Measurements from ENCODE around the gene SCYGR2. TPM values are rescaled to one million over a fixed set of nuclear protein-coding genes. Genes with fewer than 3 reads are reported as not detected.
"Not testable (repeated sequence)": the region's sequence is repeated elsewhere in the genome, so short reads cannot be mapped to it uniquely, and the experiment has no call there.

The SCYGR2 gene
- not detected for total RNA-seq

GRCh38 chr2:227598835-227599503, at the start of gene SCYGR2:
SCYGR2 (plus strand) TSS chr2:227598893; CDS start chr2:227598893, 0 bp downstream.
- not testable (repeated sequence) for DNase-seq; ATAC-seq; H3K9me3 Mint-ChIP-seq; H3K4me3 Mint-ChIP-seq; H3K4me1 Mint-ChIP-seq (ENCODE audit: low read depth); H3K36me3 Mint-ChIP-seq (ENCODE audit: insufficient read depth)
- peaks cover 39% of the 10 kb centered on the region for H3K27me3 Mint-ChIP-seq (ENCODE audit: low read depth)

DNA sequence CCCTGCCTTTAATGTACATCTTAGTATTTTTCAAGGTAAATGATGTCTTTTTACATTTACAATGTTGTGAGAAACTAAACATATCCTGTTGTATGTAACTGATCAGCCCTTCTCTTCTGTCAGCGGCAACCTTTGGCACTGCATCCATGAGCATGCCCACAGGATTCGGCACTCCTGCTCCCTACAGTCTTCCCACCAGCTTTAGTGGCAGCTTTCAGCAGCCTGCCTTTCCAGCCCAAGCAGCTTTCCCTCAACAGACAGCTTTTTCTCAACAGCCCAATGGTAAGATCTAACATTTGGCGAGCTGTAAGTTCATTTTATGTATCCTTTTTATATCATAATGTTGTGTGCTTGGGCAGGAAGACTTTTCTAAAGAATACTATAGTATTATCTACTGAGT, 46.9 kb upstream of the SCYGR2 start:
- ATAC-seq (no peak), DNase-seq (no peak)
- H3K27me3 Mint-ChIP-seq (ENCODE audit: low read depth): no peaks in the 10 kb centered on the region
- peaks cover 23% of the 10 kb centered on the region for H3K36me3 Mint-ChIP-seq (ENCODE audit: insufficient read depth)
- no peaks in the 10 kb centered on the region for H3K9me3 Mint-ChIP-seq
- H3K4me3 Mint-ChIP-seq: no peak overlapping the region
- H3K4me1 Mint-ChIP-seq (ENCODE audit: low read depth): no peaks in the 10 kb centered on the region

DNA sequence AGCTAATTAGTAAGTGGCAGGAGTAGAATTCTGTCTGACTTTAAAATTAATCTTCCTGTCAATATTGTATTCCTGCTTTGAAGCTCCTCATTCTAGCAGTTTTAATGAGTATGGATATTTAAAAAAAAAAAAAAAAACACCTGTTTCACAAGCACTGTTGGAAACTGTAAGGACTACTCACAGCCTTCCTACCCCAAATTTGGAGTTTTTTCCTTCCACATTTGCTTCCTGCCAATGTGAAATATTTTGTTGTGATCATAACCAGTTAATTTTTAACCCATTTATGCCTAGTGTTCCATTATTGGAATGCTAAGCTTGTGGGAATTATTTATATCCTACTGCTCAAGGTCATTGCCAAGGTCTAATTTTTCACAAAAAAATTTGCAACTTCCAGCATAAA, 36.1 kb upstream of the SCYGR2 start:
- DNase-seq (no peak), ATAC-seq (no peak)
- Mint-ChIP-seq H3K4me1 (ENCODE audit: low read depth) (peaks cover 1% of the 10 kb centered on the region), H3K36me3 (ENCODE audit: insufficient read depth) (peaks cover 4% of the 10 kb centered on the region), H3K27me3 (ENCODE audit: low read depth) (no peaks in the 10 kb centered on the region), H3K4me3 (no peak overlapping the region), H3K9me3 (no peaks in the 10 kb centered on the region)

DNA sequence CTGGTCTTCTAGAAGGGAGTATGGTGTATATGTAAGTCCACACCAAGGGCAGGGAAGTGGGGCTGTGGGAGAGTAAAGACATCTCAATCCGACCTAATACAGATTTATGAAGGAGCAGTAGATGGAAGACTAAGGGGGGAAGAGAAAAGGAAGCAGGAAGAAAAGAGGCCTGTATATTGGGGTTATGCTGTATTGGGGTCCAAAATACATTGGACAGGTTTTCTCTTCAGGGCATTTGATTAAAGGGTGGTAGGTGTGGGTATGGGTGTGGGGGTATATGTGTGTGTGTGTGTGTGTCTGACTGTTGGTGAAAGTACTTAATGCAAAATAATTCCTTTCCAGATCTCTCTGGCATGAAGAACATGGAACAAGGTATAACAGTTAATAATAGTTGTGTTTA, 33.6 kb upstream of the SCYGR2 start:
- no peaks in the 10 kb centered on the region for H3K27me3 Mint-ChIP-seq (ENCODE audit: low read depth)
- ATAC-seq (no peak), DNase-seq (no peak)
- H3K9me3 Mint-ChIP-seq: no peaks in the 10 kb centered on the region
- H3K4me3 Mint-ChIP-seq: no peak overlapping the region
- peaks cover 2% of the 10 kb centered on the region for H3K36me3 Mint-ChIP-seq (ENCODE audit: insufficient read depth)
- peaks cover 1% of the 10 kb centered on the region for H3K4me1 Mint-ChIP-seq (ENCODE audit: low read depth)

GRCh38 chr2:227566012-227566411, 32.7 kb upstream of the SCYGR2 start:
- Mint-ChIP-seq H3K9me3 (no peaks in the 10 kb centered on the region), H3K4me1 (ENCODE audit: low read depth) (peaks cover 1% of the 10 kb centered on the region), H3K4me3 (no peak overlapping the region)

DNA sequence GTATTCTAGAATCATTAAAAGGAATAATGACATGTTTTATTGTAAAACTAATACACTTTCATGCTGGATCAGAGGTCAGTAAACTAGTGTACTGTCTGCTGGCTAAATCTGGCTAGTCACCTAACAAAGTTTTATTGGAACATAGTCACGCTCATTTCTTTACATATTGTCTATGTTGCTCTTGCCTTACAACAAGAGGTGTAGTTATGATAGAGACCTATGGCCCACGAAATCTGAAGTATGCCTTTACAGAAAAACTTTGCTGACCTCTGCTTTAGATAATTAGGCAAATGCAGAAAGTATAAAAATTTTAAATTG, 29.9 kb upstream of the SCYGR2 start:
- Mint-ChIP-seq H3K4me1 (ENCODE audit: low read depth) (peaks cover 1% of the 10 kb centered on the region), H3K27me3 (ENCODE audit: low read depth) (peaks cover 1% of the 10 kb centered on the region), H3K9me3 (no peaks in the 10 kb centered on the region), H3K36me3 (ENCODE audit: insufficient read depth) (peaks cover 2% of the 10 kb centered on the region), H3K4me3 (no peak overlapping the region)
- no peak for DNase-seq
- ATAC-seq: no peak

More at GRCh38 chr2:227566012-227566411, 32.7 kb upstream of the SCYGR2 start:
- DNase-seq (no peak), ATAC-seq (no peak)
- peaks cover 2% of the 10 kb centered on the region for H3K36me3 Mint-ChIP-seq (ENCODE audit: insufficient read depth)
- no peaks in the 10 kb centered on the region for H3K27me3 Mint-ChIP-seq (ENCODE audit: low read depth)

DNA sequence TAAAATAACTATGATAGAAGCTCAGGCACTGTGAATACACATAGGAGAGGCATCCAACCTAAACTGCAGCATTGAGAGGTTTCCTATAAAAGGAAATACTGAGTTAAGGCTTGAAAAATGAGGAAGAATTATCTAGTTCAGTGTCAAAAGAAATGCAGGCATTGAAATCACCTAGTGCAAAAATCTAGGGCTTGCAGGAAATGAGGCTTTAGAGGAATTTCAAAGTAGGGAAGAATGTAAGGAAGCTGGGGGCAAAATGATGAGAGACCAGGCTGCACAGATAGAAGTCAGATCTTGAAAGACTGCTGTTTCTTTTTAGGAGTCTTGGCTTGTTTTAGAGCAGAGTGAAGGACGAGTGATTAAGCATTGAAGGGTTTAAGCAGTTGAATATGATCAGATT, 28.1 kb upstream of the SCYGR2 start:
- H3K9me3 Mint-ChIP-seq: no peaks in the 10 kb centered on the region
- ATAC-seq (no peak), DNase-seq (no peak)
- H3K4me1 Mint-ChIP-seq (ENCODE audit: low read depth): no peaks in the 10 kb centered on the region
- H3K27me3 Mint-ChIP-seq (ENCODE audit: low read depth): peaks cover 1% of the 10 kb centered on the region
- no peak overlapping the region for H3K4me3 Mint-ChIP-seq
- H3K36me3 Mint-ChIP-seq (ENCODE audit: insufficient read depth): no peaks in the 10 kb centered on the region

GRCh38 chr2:227576110-227576509, 22.6 kb upstream of the SCYGR2 start:
- Mint-ChIP-seq H3K27me3 (ENCODE audit: low read depth) (peaks cover 22% of the 10 kb centered on the region), H3K4me1 (ENCODE audit: low read depth) (no peaks in the 10 kb centered on the region), H3K4me3 (no peak overlapping the region), H3K9me3 (no peaks in the 10 kb centered on the region), H3K36me3 (ENCODE audit: insufficient read depth) (no peaks in the 10 kb centered on the region)
- DNase-seq: no peak
- ATAC-seq: no peak

- no peaks in the 10 kb centered on the region for H3K36me3 Mint-ChIP-seq (ENCODE audit: insufficient read depth)
- H3K4me3 Mint-ChIP-seq: no peak overlapping the region
- no peak for DNase-seq
- H3K27me3 Mint-ChIP-seq (ENCODE audit: low read depth): peaks cover 26% of the 10 kb centered on the region
- H3K4me1 Mint-ChIP-seq (ENCODE audit: low read depth): no peaks in the 10 kb centered on the region
- no peak for ATAC-seq
- no peaks in the 10 kb centered on the region for H3K9me3 Mint-ChIP-seq
These were observed 21.9 kb upstream of the SCYGR2 start for GRCh38 chr2:227576812-227577211.

GRCh38 chr2:227577555-227577954, 21.1 kb upstream of the SCYGR2 start:
- H3K4me1 Mint-ChIP-seq (ENCODE audit: low read depth): no peaks in the 10 kb centered on the region
- peaks cover 28% of the 10 kb centered on the region for H3K27me3 Mint-ChIP-seq (ENCODE audit: low read depth)
- peaks cover 7% of the 10 kb centered on the region for H3K9me3 Mint-ChIP-seq
- no peaks in the 10 kb centered on the region for H3K36me3 Mint-ChIP-seq (ENCODE audit: insufficient read depth)
- ATAC-seq (no peak), DNase-seq (no peak)
- H3K4me3 Mint-ChIP-seq: no peak overlapping the region

- H3K27me3 Mint-ChIP-seq (ENCODE audit: low read depth): peaks cover 27% of the 10 kb centered on the region
- no peak for DNase-seq
- no peaks in the 10 kb centered on the region for H3K36me3 Mint-ChIP-seq (ENCODE audit: insufficient read depth)
- peaks cover 13% of the 10 kb centered on the region for H3K9me3 Mint-ChIP-seq
- no peak for ATAC-seq
- no peak overlapping the region for H3K4me3 Mint-ChIP-seq
- H3K4me1 Mint-ChIP-seq (ENCODE audit: low read depth): no peaks in the 10 kb centered on the region
These were observed 20.1 kb upstream of the SCYGR2 start for GRCh38 chr2:227578642-227579041.

GRCh38 chr2:227579791-227580190, 18.9 kb upstream of the SCYGR2 start:
- H3K4me3 Mint-ChIP-seq: no peak overlapping the region
- peaks cover 15% of the 10 kb centered on the region for H3K9me3 Mint-ChIP-seq
- DNase-seq (no peak), ATAC-seq (no peak)
- no peaks in the 10 kb centered on the region for H3K36me3 Mint-ChIP-seq (ENCODE audit: insufficient read depth)
- peaks cover 29% of the 10 kb centered on the region for H3K27me3 Mint-ChIP-seq (ENCODE audit: low read depth)
- no peaks in the 10 kb centered on the region for H3K4me1 Mint-ChIP-seq (ENCODE audit: low read depth)

DNA sequence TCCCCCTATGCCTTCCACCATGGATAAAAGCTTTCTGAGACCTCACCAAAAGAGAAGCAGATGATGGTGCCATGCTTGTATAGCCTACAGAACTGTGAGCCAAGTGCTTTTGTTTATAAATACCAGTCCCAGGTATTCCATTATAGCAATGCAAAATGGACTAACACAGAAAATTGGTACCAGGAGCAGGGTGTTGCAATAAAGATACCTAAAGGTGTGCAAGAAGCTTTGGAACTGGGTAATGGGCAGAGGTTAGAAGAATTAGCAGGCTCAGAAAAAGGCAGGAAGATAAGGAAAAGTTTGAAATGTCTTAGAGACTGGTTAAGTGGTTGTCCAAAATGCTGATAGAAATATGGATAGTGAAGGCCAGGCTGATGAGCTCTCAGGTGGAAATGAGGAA, 16.3 kb upstream of the SCYGR2 start:
- DNase-seq (no peak), ATAC-seq (no peak)
- Mint-ChIP-seq H3K4me3 (no peak overlapping the region), H3K4me1 (ENCODE audit: low read depth) (no peaks in the 10 kb centered on the region), H3K9me3 (peaks cover 15% of the 10 kb centered on the region), H3K36me3 (ENCODE audit: insufficient read depth) (no peaks in the 10 kb centered on the region), H3K27me3 (ENCODE audit: low read depth) (peaks cover 23% of the 10 kb centered on the region)

DNA sequence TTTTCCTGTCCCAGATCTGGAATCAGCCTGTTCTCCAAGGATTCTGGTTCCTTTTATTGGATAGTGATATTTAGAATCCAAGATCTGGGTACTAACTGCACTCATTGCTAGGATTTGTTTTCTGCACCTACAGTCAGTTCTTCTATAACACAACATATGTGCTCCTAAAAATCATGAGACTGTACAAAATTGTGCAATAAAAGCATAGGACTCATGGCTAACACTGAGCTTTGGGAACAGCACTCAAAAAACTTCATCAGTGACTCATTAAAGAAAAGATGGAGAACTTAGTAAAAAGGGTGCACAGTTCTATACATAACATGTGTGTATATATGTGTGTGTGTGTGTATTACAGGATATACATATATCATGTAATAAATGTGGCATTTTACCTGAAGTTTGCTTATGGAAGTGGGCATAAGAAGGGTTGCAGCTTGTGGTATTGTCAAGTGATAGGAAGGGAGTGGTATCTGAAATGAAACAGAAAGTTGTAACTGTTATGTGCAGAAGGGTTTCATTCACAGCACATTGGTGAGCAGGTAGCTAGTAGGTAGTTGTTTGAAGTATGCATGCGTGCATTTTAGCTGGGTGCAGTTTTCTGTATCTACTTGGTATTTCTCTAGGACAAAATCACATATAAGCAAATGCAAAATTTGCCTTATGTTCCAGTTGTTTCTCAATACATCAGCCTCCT, 5.9 kb upstream of the SCYGR2 start:
- DNase-seq (no peak), ATAC-seq (no peak)
- no peak overlapping the region for H3K4me3 Mint-ChIP-seq
- H3K36me3 Mint-ChIP-seq (ENCODE audit: insufficient read depth): no peaks in the 10 kb centered on the region
- H3K9me3 Mint-ChIP-seq: peaks cover 3% of the 10 kb centered on the region
- peaks cover 49% of the 10 kb centered on the region for H3K27me3 Mint-ChIP-seq (ENCODE audit: low read depth)
- H3K4me1 Mint-ChIP-seq (ENCODE audit: low read depth): peaks cover 2% of the 10 kb centered on the region

DNA sequence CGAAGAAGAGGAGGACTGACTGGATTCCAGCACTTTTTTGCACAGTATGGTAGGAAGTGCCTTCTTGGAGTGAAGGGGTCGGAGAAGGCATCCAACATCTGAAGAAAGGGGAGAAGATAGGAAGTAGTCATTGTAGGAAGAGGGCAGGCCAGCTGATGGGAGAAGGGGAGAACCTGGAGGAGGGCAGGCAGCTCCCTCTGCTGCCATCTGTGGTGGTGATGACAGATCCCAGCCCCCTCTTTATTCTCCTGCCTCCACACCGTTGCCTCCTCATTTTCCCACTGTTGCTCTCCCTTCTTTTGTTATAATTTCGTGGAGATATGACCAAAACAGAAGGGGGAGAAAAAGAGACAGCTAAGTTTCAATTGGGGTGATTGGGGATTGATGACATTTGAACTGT, 2.9 kb upstream of the SCYGR2 start:
- Mint-ChIP-seq H3K9me3 (no peaks in the 10 kb centered on the region), H3K4me3 (no peak overlapping the region)

More for the DNA sequence above, 2.9 kb upstream of the SCYGR2 start:
- ATAC-seq: no peak
- peaks cover 44% of the 10 kb centered on the region for H3K27me3 Mint-ChIP-seq (ENCODE audit: low read depth)
- H3K4me1 Mint-ChIP-seq (ENCODE audit: low read depth): peaks cover 2% of the 10 kb centered on the region
- no peaks in the 10 kb centered on the region for H3K36me3 Mint-ChIP-seq (ENCODE audit: insufficient read depth)
- DNase-seq: no peak

Measured in activated T-cell treated with anti-CD3 and anti-CD28 coated beads, Interleukin-2, amount 50 U/mL, for 4 hours (primary cell).